H1 (cell line): ENCODE data around the gene ZC3H14. TPM values are rescaled to one million over a fixed set of nuclear protein-coding genes. Genes with fewer than 3 reads are reported as not detected.

Experiments
- CTCF ChIA-PET: fragments of 300-600 bp; sonication (Branson Sonifier 250); formaldehyde crosslinking; loops from one replicate; lab custom pipeline; 2021; ENCODE audit not compliant: partially characterized antibody; lab: Charles Lee
- POLR2A ChIA-PET: fragments of 300-600 bp; sonication (Branson Sonifier 250); formaldehyde crosslinking; loops from one replicate; lab custom pipeline; 2021; ENCODE audit warnings: inconsistent platforms; ENCODE audit not compliant: partially characterized antibody; lab: Charles Lee
- DNase-seq, 2 experiments: peaks; one replicate each; pipeline versions ENCODE4 v3.0.0 to v3.0.0-alpha.2; 2010 to 2022; ENCODE audit warnings: low spot score in 2 of 2, low read depth in 1 of 2, mixed read lengths in 1 of 2
- FAIRE-seq: peaks from 2 replicates; lab custom pipeline; 2011; peaks lifted over from hg19 to GRCh38; lab: Jason Lieb, UNC
- H2AFZ ChIP-seq: 2 replicates; pipeline ENCODE4 v1.8.1; 2012; ENCODE audit warnings: low read length, inconsistent platforms
- H2AK5ac ChIP-seq: 2 replicates; pipeline ENCODE4 v1.6.1; 2013; ENCODE audit warnings: low read depth, low read length
- H2BK120ac ChIP-seq: replicated peaks from 2 replicates; pipeline ENCODE3; 2013; ENCODE audit warnings: low read depth, low read length, inconsistent platforms
- H2BK12ac ChIP-seq: 2 replicates; pipeline ENCODE4 v1.6.1; 2013; ENCODE audit warnings: low read depth, low read length
- H2BK15ac ChIP-seq: 2 replicates; pipeline ENCODE4 v1.6.1; 2013; ENCODE audit warnings: low read length
- H2BK20ac ChIP-seq: 2 replicates; pipeline ENCODE4 v1.6.1; 2013; ENCODE audit warnings: low read length
- H2BK5ac ChIP-seq: 2 replicates; pipeline ENCODE4 v1.6.1; 2013; ENCODE audit warnings: low read depth, low read length
- H3K14ac ChIP-seq: 2 replicates; pipeline ENCODE4 v1.6.1; 2013; ENCODE audit warnings: inconsistent platforms; ENCODE audit not compliant: insufficient read length
- H3K18ac ChIP-seq: 2 replicates; pipeline ENCODE4 v1.6.1; 2013; ENCODE audit warnings: low read length; ENCODE audit errors: extremely low read depth
- H3K23ac ChIP-seq: 2 replicates; pipeline ENCODE4 v1.6.1; 2013; ENCODE audit warnings: inconsistent platforms; ENCODE audit not compliant: insufficient read length
- H3K23me2 ChIP-seq: 2 replicates; pipeline ENCODE4 v1.6.1; 2013; ENCODE audit warnings: low read depth, low read length
- H3K27ac ChIP-seq: 2 replicates; pipeline ENCODE4 v1.6.1; 2011; ENCODE audit warnings: low read depth, low read length, inconsistent platforms
- H3K27me3 ChIP-seq, 4 experiments: replicated peaks in 1 of 4; 1 replicate in 1 of 4; 2 replicates in 3 of 4; pipeline versions ENCODE4 v1.6.1 to v1.8.1; 2011 to 2013; ENCODE audit warnings: low read length in 3 of 4, mild to moderate bottlenecking in 3 of 4, inconsistent platforms in 2 of 4, mixed read lengths in 2 of 4, moderate library complexity in 1 of 4; ENCODE audit not compliant: control insufficient read depth in 3 of 4, insufficient read depth in 3 of 4; ENCODE audit errors: extremely low read depth in 1 of 4
- H3K36me3 ChIP-seq, 4 experiments: 2 replicates each; pipeline versions ENCODE4 v1.6.1 to v1.8.1; 2011 to 2013; ENCODE audit warnings: mild to moderate bottlenecking in 4 of 4, low read length in 3 of 4, moderate library complexity in 2 of 4, control low read depth in 1 of 4, inconsistent platforms in 1 of 4; ENCODE audit not compliant: insufficient read depth in 4 of 4, control insufficient read depth in 2 of 4
- H3K4ac ChIP-seq: replicated peaks from 2 replicates; pipeline ENCODE3; 2013; ENCODE audit warnings: low read length, low read depth, mixed read lengths, inconsistent platforms; ENCODE audit not compliant: insufficient read length
- H3K4me1 ChIP-seq, 4 experiments: replicated peaks in 1 of 4; 1 replicate in 1 of 4; 2 replicates in 3 of 4; pipeline versions ENCODE4 v1.6.1 to v1.8.1; 2011 to 2013; ENCODE audit warnings: low read length in 3 of 4, inconsistent platforms in 2 of 4, mixed read lengths in 1 of 4; ENCODE audit not compliant: insufficient read depth in 4 of 4, control insufficient read depth in 3 of 4
- H3K4me2 ChIP-seq, 2 experiments: 2 replicates each; pipeline versions ENCODE4 v1.6.1 to v1.8.1; 2011 to 2013; ENCODE audit warnings: low read depth in 2 of 2, low read length in 2 of 2, control low read depth in 1 of 2, inconsistent platforms in 1 of 2, mild to moderate bottlenecking in 1 of 2; ENCODE audit not compliant: insufficient read depth in 1 of 2
- H3K4me3 ChIP-seq, 4 experiments: fragments of 200-600, 300-600 bp in 1 of 4; sonication (generic), shearing (Covaris generic), sonication (Bioruptor Twin) in 1 of 4; 2 replicates each; pipeline versions ENCODE4 v1.5.1 to v1.8.1; 2011 to 2016; ENCODE audit warnings: low read length in 4 of 4, low read depth in 3 of 4, control low read depth in 2 of 4, inconsistent platforms in 2 of 4, mild to moderate bottlenecking in 2 of 4, mixed read lengths in 1 of 4, moderate library complexity in 1 of 4; ENCODE audit not compliant: insufficient read depth in 2 of 4; ENCODE audit errors: extremely low read depth in 1 of 4
- H3K56ac ChIP-seq: replicated peaks from 2 replicates; pipeline ENCODE3; 2013; ENCODE audit warnings: low read depth, mild to moderate bottlenecking, mixed read lengths, low read length, inconsistent platforms; ENCODE audit not compliant: insufficient read length
- H3K79me1 ChIP-seq: 2 replicates; pipeline ENCODE4 v1.6.1; 2013; ENCODE audit warnings: low read depth, low read length, control low read depth
- H3K79me2 ChIP-seq, 2 experiments: 2 replicates each; pipeline versions ENCODE4 v1.6.1 to v1.8.1; 2012 to 2013; ENCODE audit warnings: low read length in 2 of 2, mild to moderate bottlenecking in 2 of 2, inconsistent platforms in 1 of 2; ENCODE audit not compliant: insufficient read depth in 2 of 2, control insufficient read depth in 1 of 2
- H3K9ac ChIP-seq, 4 experiments: replicated peaks in 1 of 4; 1 replicate in 1 of 4; 2 replicates in 3 of 4; pipeline versions ENCODE4 v1.6.1 to v1.8.1; 2011 to 2013; ENCODE audit warnings: low read depth in 3 of 4, low read length in 3 of 4, control low read depth in 2 of 4, mild to moderate bottlenecking in 2 of 4, moderate library complexity in 2 of 4, inconsistent platforms in 1 of 4; ENCODE audit errors: extremely low read depth in 1 of 4
- H3K9me3 ChIP-seq, 2 experiments: 2 replicates each; pipeline versions ENCODE4 v1.6.1 to v1.8.1; 2012 to 2013; ENCODE audit warnings: mild to moderate bottlenecking in 2 of 2, moderate library complexity in 2 of 2, control low read depth in 1 of 2, inconsistent platforms in 1 of 2, low read depth in 1 of 2, low read length in 1 of 2, mixed read lengths in 1 of 2; ENCODE audit not compliant: insufficient read depth in 2 of 2
- H4K20me1 ChIP-seq, 2 experiments: replicated peaks in 1 of 2; 2 replicates each; pipeline versions ENCODE3 to v1.8.1; 2011 to 2013; ENCODE audit warnings: inconsistent platforms in 2 of 2, low read length in 2 of 2, mild to moderate bottlenecking in 1 of 2; ENCODE audit not compliant: insufficient read depth in 2 of 2, control insufficient read depth in 1 of 2
- H4K5ac ChIP-seq: 2 replicates; pipeline ENCODE4 v1.6.1; 2013; ENCODE audit warnings: low read length, low read depth, mixed read lengths, inconsistent platforms; ENCODE audit not compliant: insufficient read length
- H4K8ac ChIP-seq: 2 replicates; pipeline ENCODE4 v1.8.0; 2013; ENCODE audit warnings: mild to moderate bottlenecking, moderate library complexity, low read length, inconsistent platforms; ENCODE audit not compliant: insufficient read depth; ENCODE audit errors: extremely low read depth
- H4K91ac ChIP-seq: replicated peaks from 2 replicates; pipeline ENCODE3; 2013; ENCODE audit warnings: low read length, mixed read lengths, inconsistent platforms; ENCODE audit not compliant: insufficient read length
- BCL11A ChIP-seq, 2 experiments: IDR thresholded peaks; one replicate each; pipeline ENCODE4 v1.6.1; 2011; ENCODE audit warnings: low read depth in 2 of 2, low read length in 2 of 2, mild to moderate bottlenecking in 2 of 2
- BRCA1 ChIP-seq: IDR thresholded peaks from 2 replicates; pipeline ENCODE4 v1.6.1; 2012; ENCODE audit warnings: low read depth, low read length, improper control_type of control experiment
- CHD1 ChIP-seq: IDR thresholded peaks from 2 replicates; pipeline ENCODE4 v1.6.1; 2012; ENCODE audit warnings: low read depth, low read length, improper control_type of control experiment
- E2F6 ChIP-seq: IDR thresholded peaks from 2 replicates; pipeline ENCODE4 v1.6.1; 2012; ENCODE audit warnings: inconsistent platforms
- EGR1 ChIP-seq: IDR thresholded peaks from 2 replicates; pipeline ENCODE4 v1.6.1; 2011; ENCODE audit warnings: low read depth, low read length, borderline replicate concordance
- GABPA ChIP-seq: IDR thresholded peaks from 2 replicates; pipeline ENCODE4 v1.6.1; 2011; ENCODE audit warnings: mild to moderate bottlenecking, low read length, moderate library complexity, borderline replicate concordance; ENCODE audit not compliant: insufficient read depth
- MAX ChIP-seq: IDR thresholded peaks from 2 replicates; pipeline ENCODE4 v1.6.1; 2012; ENCODE audit warnings: inconsistent platforms
- NANOG ChIP-seq: IDR thresholded peaks from 2 replicates; pipeline ENCODE4 v1.6.1; 2011; ENCODE audit warnings: low read length, low read depth, mild to moderate bottlenecking, inconsistent platforms; ENCODE audit not compliant: insufficient read depth, poor library complexity, severe bottlenecking
- POLR2A ChIP-seq, 2 experiments: IDR thresholded peaks; 1 replicate in 1 of 2; 2 replicates in 1 of 2; pipeline ENCODE4 v1.6.1; 2011; ENCODE audit warnings: low read depth in 2 of 2, low read length in 2 of 2, mild to moderate bottlenecking in 2 of 2; ENCODE audit errors: control extremely low read depth in 1 of 2
- SIN3A ChIP-seq, 2 experiments: IDR thresholded peaks in 1 of 2; conservative IDR thresholded peaks in 1 of 2; 2 replicates each; pipeline ENCODE4 v1.6.1; 2011 to 2012; ENCODE audit warnings: low read length in 2 of 2, improper control_type of control experiment in 1 of 2, low read depth in 1 of 2, mild to moderate bottlenecking in 1 of 2
- SP1 ChIP-seq: IDR thresholded peaks from 2 replicates; pipeline ENCODE4 v1.6.1; 2011; ENCODE audit warnings: low read depth, low read length
- TCF12 ChIP-seq: IDR thresholded peaks from 2 replicates; pipeline ENCODE4 v1.6.1; 2011; ENCODE audit warnings: low read depth, mild to moderate bottlenecking, low read length
- YY1 ChIP-seq: IDR thresholded peaks from 2 replicates; pipeline ENCODE4 v1.6.1; 2011; ENCODE audit warnings: low read depth, mild to moderate bottlenecking, low read length
- ZNF274 ChIP-seq: IDR thresholded peaks from 2 replicates; pipeline ENCODE4 v1.7.0; 2012; ENCODE audit warnings: low read length, borderline replicate concordance; ENCODE audit errors: extremely low read depth
- WGBS, 2 experiments: shearing (Covaris generic) in 1 of 2; methylation state at CpG; one replicate each; pipeline versions ENCODE4 v1.1.6 to v1.1.7; 2013 to 2015; ENCODE audit warnings: low lambda C conversion rate in 2 of 2, mixed read lengths in 2 of 2, inconsistent platforms in 1 of 2, low coverage in 1 of 2, missing lambda C conversion rate in 1 of 2; ENCODE audit not compliant: insufficient replicate concordance in 2 of 2, insufficient coverage in 1 of 2, insufficient read length in 1 of 2; ENCODE audit errors: extremely low coverage in 1 of 2, missing lambda C conversion rate in 1 of 2; 5-methylcytosine and 5-hydroxymethylcytosine counted together
- polyA plus RNA-seq, 7 experiments: library from polyadenylated mRNA; depleted of rRNA in 3 of 7; stranded (reverse) in 5 of 7; unstranded in 2 of 7; fragments of >200 nt in 5 of 7; fragments of 200-250 nt in 2 of 7; gene quantifications; 1 replicate in 5 of 7; 2 replicates in 1 of 7; 4 replicates in 1 of 7; pipeline versions ENCODE4 v1.2.1 to v1.2.3, GENCODE V29; 2011 to 2013; ENCODE audit warnings: missing spikeins in 2 of 7, mixed read lengths in 2 of 7
- total RNA-seq: library from RNA; stranded (reverse); fragmentation: NEBNext Ultra II Directional; extraction: Animal tissue kit (Norgen Biotek cat#: 25700); gene quantifications from 2 replicates; pipeline ENCODE4 v1.2.1, GENCODE V29; 2021

The ZC3H14 gene
- total and polyA plus RNA-seq, 2 of the 8 experiments (the other 6 are each of a cell fraction or from before 2014, with no cell fraction given) = 86.0 to 99.1 TPM

GRCh38 chr14:88521818-88522217, 41.0 kb upstream of the ZC3H14 start:
- H2BK5ac ChIP-seq = no peak overlapping the region
- H2BK20ac ChIP-seq = no peak overlapping the region
- no peak overlapping the region for H3K14ac ChIP-seq
- H3K18ac ChIP-seq = no peak overlapping the region
- no peaks in the 10 kb centered on the region for H3K4me1 ChIP-seq
- H3K23ac ChIP-seq = no peak overlapping the region
- 73% methylated on average over 3 of the region's 3 CpGs; no CpG with 5 or more reads in 1 of the 2 experiments for WGBS, 2 experiments
- no peaks in the 10 kb centered on the region for H3K23me2 ChIP-seq
- CTCF ChIA-PET = interaction anchor here (1.3 kb wide), 1 partner anchor 14 kb away, joined by 3 read pairs; no protein-coding TSS in a partner anchor
- FAIRE-seq = no peak
- no peak overlapping the region for H4K5ac ChIP-seq
- H3K27ac ChIP-seq = no peak overlapping the region
- H3K4me2 ChIP-seq = no peak overlapping the region
- no peak overlapping the region for H2BK15ac ChIP-seq
- no peak overlapping the region for H3K56ac ChIP-seq
- no peaks in the 10 kb centered on the region for H3K79me2 ChIP-seq
- H2AK5ac ChIP-seq = no peak overlapping the region
- no peaks in the 10 kb centered on the region for H3K36me3 ChIP-seq
- H3K27me3 ChIP-seq = no peaks in the 10 kb centered on the region
- no peaks in the 10 kb centered on the region for H4K20me1 ChIP-seq
- DNase-seq = no peak
- H2BK12ac ChIP-seq = no peak overlapping the region
- H3K9ac ChIP-seq = no peak overlapping the region
- H3K9me3 ChIP-seq = no peaks in the 10 kb centered on the region
- no peak overlapping the region for H2BK120ac ChIP-seq
- H4K8ac ChIP-seq = no peak overlapping the region
- H3K79me1 ChIP-seq = no peaks in the 10 kb centered on the region; the same call in 1 of the 2 replicates
- H3K4ac ChIP-seq = no peak overlapping the region
- H4K91ac ChIP-seq = no peak overlapping the region
- no peak overlapping the region for H2AFZ ChIP-seq
- POLR2A ChIA-PET = no interaction called here
- H3K4me3 ChIP-seq = no peak overlapping the region
- TF ChIP-seq GABPA = no peak
- TF ChIP-seq TCF12 = no peak
- TF ChIP-seq ZNF274 = no peak
- no peak for TF ChIP-seq BCL11A (IDR thresholded peaks at IDR 0.05; ENCODE audit: low read depth in 2 of 2, low read length in 2 of 2)
- TF ChIP-seq MAX = no peak
- no peak for TF ChIP-seq EGR1
- no peak for TF ChIP-seq E2F6
- TF ChIP-seq NANOG = no peak
- no peak for TF ChIP-seq YY1
- no peak for TF ChIP-seq SIN3A (conservative IDR thresholded peaks at IDR 0.05 in 1 of 2, IDR thresholded peaks at IDR 0.05 in 1 of 2; ENCODE audit: low read depth in 1 of 2, low read length in 2 of 2)
- no peak for TF ChIP-seq SP1
- TF ChIP-seq CHD1 = no peak
- TF ChIP-seq POLR2A (IDR thresholded peaks at IDR 0.05; ENCODE audit: control extremely low read depth in 1 of 2, low read depth in 2 of 2, low read length in 2 of 2) = no peak
- no peak for TF ChIP-seq BRCA1
